Right ventricle myocardium superior (tissue), 1 donor: ENCODE results near the gene TENM4. TPM values are rescaled to one million over a fixed set of nuclear protein-coding genes. Genes with fewer than 3 reads are reported as not detected.
A peak's percentile ranks its signal among the peaks of the same experiment; 100 is the strongest.

ENCODE experiments used
- ATAC-seq: fragments of 200-7000 bp; cut with Tn5 transposase; one replicate; pipeline ENCODE4 v1.9.1; 2020; ENCODE audit warnings: mild to moderate bottlenecking; ENCODE audit not compliant: poor library complexity
- DNase-seq: peaks from one replicate; pipeline ENCODE4 v3.0.0-alpha.2; 2020
- intact Hi-C: fragments of 100-400 bp; cut with DNase I; formaldehyde crosslinking; loops from one replicate; pipeline ENCODE4 v1.11.2; 2022
- total RNA-seq: library from RNA; stranded (reverse); fragmentation: NEBNext Ultra II Directional; extraction: Animal tissue kit (Norgen Biotek cat#: 25700); gene quantifications from one replicate; pipeline ENCODE4 v1.2.1, GENCODE V29; 2021
- donor health status: DM: no; HTN: yes; CAD: no; lungs with severe emphysema.

TENM4 gene
- total RNA-seq, 1 donor from 2014 or later: 0.81 TPM

GRCh38 chr11:79129702-79130101 is 311.1 kb downstream of the TENM4 start:
- intact Hi-C loops: loop anchor here (10.0 kb wide), 1 partner anchor 55 kb away; no protein-coding TSS in a partner anchor
- no peak for ATAC-seq

GRCh38 chr11:79128291-79128690 is 312.5 kb downstream of the TENM4 start:
- DNase-seq (no peak), ATAC-seq (no peak)
- intact Hi-C loops: loop anchor here (10.0 kb wide), 1 partner anchor 57 kb away; no protein-coding TSS in a partner anchor

More at GRCh38 chr11:79129702-79130101, 311.1 kb downstream of the TENM4 start:
- no peak for DNase-seq

- ATAC-seq: no peak
Measured at GRCh38 chr11:79122759-79123158, 318.1 kb downstream of the TENM4 start.

GRCh38 chr11:79121351-79121750 is 319.5 kb downstream of the TENM4 start:
- ATAC-seq (no peak), DNase-seq (no peak)
- intact Hi-C loops: loop anchor here (10.0 kb wide), 1 partner anchor 63 kb away; no protein-coding TSS in a partner anchor

More at GRCh38 chr11:79122759-79123158, 318.1 kb downstream of the TENM4 start:
- intact Hi-C loops: loop anchor here (10.0 kb wide), 1 partner anchor 62 kb away; no protein-coding TSS in a partner anchor
- no peak for DNase-seq

- intact Hi-C loops: loop anchor here (10.0 kb wide), 1 partner anchor 65 kb away; no protein-coding TSS in a partner anchor
- no peak for ATAC-seq
Measured at GRCh38 chr11:79119491-79120284, 321.1 kb downstream of the TENM4 start.

GRCh38 chr11:79117488-79117887 is 323.3 kb downstream of the TENM4 start:
- intact Hi-C loops: no loop called here
- ATAC-seq: no peak
- DNase-seq: no peak

More at GRCh38 chr11:79119491-79120284, 321.1 kb downstream of the TENM4 start:
- DNase-seq: no peak

GRCh38 chr11:79116600-79116999 is 324.2 kb downstream of the TENM4 start:
- DNase-seq (no peak), ATAC-seq (no peak)
- intact Hi-C loops: no loop called here

GRCh38 chr11:79113054-79113690 is 327.7 kb downstream of the TENM4 start:
- no peak for DNase-seq
- intact Hi-C loops: no loop called here

GRCh38 chr11:79110796-79111195 is 330.0 kb downstream of the TENM4 start:
- intact Hi-C loops: no loop called here
- no peak for ATAC-seq
- DNase-seq: no peak

More at GRCh38 chr11:79113054-79113690, 327.7 kb downstream of the TENM4 start:
- no peak for ATAC-seq

- DNase-seq (no peak), ATAC-seq (no peak)
- intact Hi-C loops: no loop called here
Measured at GRCh38 chr11:79110321-79110720, 330.5 kb downstream of the TENM4 start.

- ATAC-seq: no peak
- intact Hi-C loops: no loop called here
- DNase-seq: no peak
Measured at GRCh38 chr11:79108851-79109250, 332.0 kb downstream of the TENM4 start.

- ATAC-seq (no peak), DNase-seq (no peak)
- intact Hi-C loops: no loop called here
Measured at GRCh38 chr11:79102840-79103239, 338.0 kb downstream of the TENM4 start.

- DNase-seq (no peak), ATAC-seq (no peak)
- intact Hi-C loops: no loop called here
Measured at GRCh38 chr11:79101656-79102055, 339.2 kb downstream of the TENM4 start.

GRCh38 chr11:79100093-79100910 is 340.5 kb downstream of the TENM4 start:
- intact Hi-C loops: no loop called here
- DNase-seq (no peak), ATAC-seq (peak; percentile 58)

GRCh38 chr11:79098146-79098545 is 342.7 kb downstream of the TENM4 start:
- no peak for ATAC-seq
- intact Hi-C loops: no loop called here
- no peak for DNase-seq

- DNase-seq (peak; percentile 45), ATAC-seq (peak; percentile 49)
- intact Hi-C loops: no loop called here
Measured at GRCh38 chr11:79097246-79097875, 343.5 kb downstream of the TENM4 start.

- intact Hi-C loops: no loop called here
- ATAC-seq (no peak), DNase-seq (no peak)
Measured at GRCh38 chr11:79095424-79095823, 345.4 kb downstream of the TENM4 start.

- intact Hi-C loops: no loop called here
- ATAC-seq (no peak), DNase-seq (no peak)
Measured at GRCh38 chr11:79094616-79095015, 346.2 kb downstream of the TENM4 start.
